PC-9 (cell line): ENCODE data around the gene UBE2O. TPM values are rescaled to one million over a fixed set of nuclear protein-coding genes. Genes with fewer than 3 reads are reported as not detected.

Experiments used
- BruUV-seq: library from RNA; stranded (reverse); fragments of 400-500 nt; replicated peaks from 2 replicates; lab custom pipeline; 2021; lab: Mats Ljungman, UMichigan
- CTCF ChIA-PET: fragments of 300-600 bp; sonication (Branson Sonifier 250); formaldehyde crosslinking; loops from one replicate; lab custom pipeline; 2022; ENCODE audit warnings: antibody characterized with exemption; lab: Charles Lee
- POLR2A ChIA-PET: fragments of 300-600 bp; sonication (Branson Sonifier 250); formaldehyde crosslinking; loops from one replicate; lab custom pipeline; 2022; ENCODE audit warnings: antibody characterized with exemption; ENCODE audit not compliant: unreplicated experiment; lab: Charles Lee
- DNase-seq, 2 experiments: peaks; one replicate each; pipeline versions ENCODE4 v3.0.0 to v3.0.0-alpha.2; 2015 to 2022; ENCODE audit warnings: mixed read lengths in 1 of 2
- H2AFZ ChIP-seq: fragments of 200-600 bp; sonication (generic); 2 replicates; pipeline ENCODE4 v1.8.1; 2017; ENCODE audit warnings: antibody characterized with exemption
- H3F3A ChIP-seq: fragments of 200-600 bp; sonication (generic); 2 replicates; pipeline ENCODE4 v1.8.1; 2017; ENCODE audit warnings: antibody characterized with exemption, mild to moderate bottlenecking, low read depth; ENCODE audit not compliant: insufficient read depth
- H3K27ac ChIP-seq: fragments of 200-600 bp; sonication (generic); 2 replicates; pipeline ENCODE4 v1.6.1; 2016; ENCODE audit warnings: mixed run types
- H3K27me3 ChIP-seq: fragments of 200-600 bp; sonication (generic); 2 replicates; pipeline ENCODE4 v1.6.1; 2016; ENCODE audit warnings: low read depth, mixed run types; ENCODE audit not compliant: insufficient read depth
- H3K36me3 ChIP-seq: fragments of 200-600 bp; sonication (generic); 2 replicates; pipeline ENCODE4 v1.6.1; 2016; ENCODE audit warnings: low read depth, mixed run types
- H3K4me1 ChIP-seq: fragments of 200-600 bp; sonication (generic); replicated peaks from 2 replicates; pipeline ENCODE4 v1.6.1; 2016; ENCODE audit warnings: mixed run types; ENCODE audit not compliant: insufficient read depth
- H3K4me2 ChIP-seq: fragments of 200-600 bp; sonication (generic); 2 replicates; pipeline ENCODE4 v1.6.1; 2017; ENCODE audit warnings: mixed run types
- H3K4me3 ChIP-seq: fragments of 200-600 bp; sonication (generic); 2 replicates; pipeline ENCODE4 v1.6.1; 2016; ENCODE audit warnings: mixed run types
- H3K79me2 ChIP-seq: fragments of 200-600 bp; sonication (generic); 2 replicates; pipeline ENCODE4 v1.6.1; 2017; ENCODE audit warnings: low read depth, mixed run types
- H3K9me2 ChIP-seq: fragments of 200-600 bp; sonication (generic); 2 replicates; pipeline ENCODE4 v1.8.1; 2017; ENCODE audit warnings: mild to moderate bottlenecking; ENCODE audit not compliant: insufficient read depth
- H3K9me3 ChIP-seq: fragments of 200-600 bp; sonication (generic); 2 replicates; pipeline ENCODE4 v1.8.1; 2016; ENCODE audit warnings: low read depth; ENCODE audit not compliant: insufficient read depth
- H4K20me1 ChIP-seq: fragments of 200-600 bp; sonication (generic); 2 replicates; pipeline ENCODE4 v1.8.1; 2017; ENCODE audit not compliant: insufficient read depth
- CTCF ChIP-seq: fragments of 200-600 bp; sonication (generic); conservative IDR thresholded peaks from 2 replicates; pipeline ENCODE4 v1.6.1; 2017; ENCODE audit warnings: mixed run types, antibody characterized with exemption, mild to moderate bottlenecking, moderate library complexity
- EZH2 ChIP-seq: fragments of 200-600 bp; sonication (generic); IDR thresholded peaks from 2 replicates; pipeline ENCODE4 v1.8.0; 2017; ENCODE audit warnings: antibody characterized with exemption, low read depth
- intact Hi-C: fragments of 100-400 bp; cut with micrococcal nuclease; formaldehyde crosslinking; loops from one replicate; pipeline ENCODE4 v1.10.0; 2022; ENCODE audit not compliant: unreplicated experiment
- total RNA-seq: library from RNA; stranded (reverse); gene quantifications from 2 replicates; pipeline ENCODE4 v1.2.3, GENCODE V29; 2021

The UBE2O gene
- total RNA-seq, 1 experiment from 2014 or later, result 28.0 TPM

DNA sequence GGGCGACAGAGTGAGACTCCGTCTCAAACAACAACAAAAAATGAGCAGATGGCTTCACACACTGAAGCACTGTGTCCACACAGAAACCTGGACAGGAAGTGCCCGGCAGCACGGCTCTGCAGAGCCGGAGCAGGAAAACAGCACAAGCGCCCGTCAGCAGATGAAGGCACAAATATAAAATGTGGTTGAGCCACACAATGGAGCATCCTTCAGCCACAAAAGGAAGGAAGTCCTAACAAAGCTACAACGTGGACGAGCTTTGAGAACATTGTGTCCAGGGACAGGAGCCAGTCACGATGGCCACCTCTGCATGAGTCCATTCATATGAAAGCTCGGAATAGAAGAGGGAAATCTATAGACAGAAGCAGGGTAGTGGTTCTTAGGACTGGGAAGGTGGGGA is 32.6 kb upstream of the UBE2O start:
- ChIA-PET CTCF (no interaction called here), POLR2A (interaction anchor here (0.6 to 0.8 kb wide), 2 partner anchors 43 to 1642 kb away, joined by 5 to 10 read pairs; no protein-coding TSS in a partner anchor)
- H2AFZ ChIP-seq, result no peak overlapping the region
- H3K36me3 ChIP-seq, result no peaks in the 10 kb centered on the region
- H3K27ac ChIP-seq, result no peak overlapping the region
- no TSS peak for BruUV-seq
- TF ChIP-seq CTCF, result no peak
- TF ChIP-seq EZH2, result no peak
- H3K27me3 ChIP-seq, result no peaks in the 10 kb centered on the region
- no peaks in the 10 kb centered on the region for H3K79me2 ChIP-seq
- no peaks in the 10 kb centered on the region for H4K20me1 ChIP-seq
- no peaks in the 10 kb centered on the region for H3K9me2 ChIP-seq
- H3K9me3 ChIP-seq, result no peaks in the 10 kb centered on the region
- intact Hi-C loops, result no loop called here
- no peak overlapping the region for H3K4me2 ChIP-seq
- H3F3A ChIP-seq, result no peaks in the 10 kb centered on the region
- H3K4me1 ChIP-seq, result no peaks in the 10 kb centered on the region; the same call in 1 of the 2 replicates
- no peak overlapping the region for H3K4me3 ChIP-seq
- no peak for DNase-seq

GRCh38 chr17:76484228-76484725 is 31.3 kb upstream of the UBE2O start:
- no peaks in the 10 kb centered on the region for H3K36me3 ChIP-seq
- no peak overlapping the region for H3K4me2 ChIP-seq
- BruUV-seq, result no TSS peak
- intact Hi-C loops, result no loop called here
- H3K4me3 ChIP-seq, result no peak overlapping the region
- no peak overlapping the region for H3K27ac ChIP-seq
- no peaks in the 10 kb centered on the region for H3K9me2 ChIP-seq
- no peaks in the 10 kb centered on the region for H3K79me2 ChIP-seq
- ChIA-PET CTCF (no interaction called here), POLR2A (no interaction called here)
- H3K9me3 ChIP-seq, result no peaks in the 10 kb centered on the region
- no peaks in the 10 kb centered on the region; the same call in 1 of the 2 replicates for H3K4me1 ChIP-seq
- H4K20me1 ChIP-seq, result no peaks in the 10 kb centered on the region
- no peaks in the 10 kb centered on the region for H3F3A ChIP-seq
- no peaks in the 10 kb centered on the region for H3K27me3 ChIP-seq
- no peak for DNase-seq
- no peak overlapping the region for H2AFZ ChIP-seq
- TF ChIP-seq CTCF (no peak), EZH2 (no peak)

- no peaks in the 10 kb centered on the region for H3K36me3 ChIP-seq
- no peaks in the 10 kb centered on the region for H3K79me2 ChIP-seq
- no peaks in the 10 kb centered on the region for H3K27me3 ChIP-seq
- POLR2A ChIA-PET, result no interaction called here
- no peaks in the 10 kb centered on the region for H4K20me1 ChIP-seq
- BruUV-seq, result no TSS peak
- DNase-seq, result no peak
- H3K4me1 ChIP-seq, result no peaks in the 10 kb centered on the region; the same call in 1 of the 2 replicates
- no peaks in the 10 kb centered on the region for H3K9me2 ChIP-seq
- H2AFZ ChIP-seq, result no peak overlapping the region
- H3F3A ChIP-seq, result no peaks in the 10 kb centered on the region
- CTCF ChIA-PET, result interaction anchor here (0.6 kb wide), 1 partner anchor 71 kb away, joined by 3 read pairs; no protein-coding TSS in a partner anchor
- TF ChIP-seq CTCF, result no peak
- TF ChIP-seq EZH2, result no peak
- no peak overlapping the region for H3K4me2 ChIP-seq
- intact Hi-C loops, result no loop called here
- no peaks in the 10 kb centered on the region for H3K9me3 ChIP-seq
- no peak overlapping the region for H3K4me3 ChIP-seq
- no peak overlapping the region for H3K27ac ChIP-seq
Observed at GRCh38 chr17:76481071-76481655, 28.2 kb upstream of the UBE2O start.
